A172 (cell line): ENCODE data around the gene GLE1. TPM values are rescaled to one million over a fixed set of nuclear protein-coding genes. Genes with fewer than 3 reads are reported as not detected.

Experiments used
- total RNA-seq: library from RNA; depleted of rRNA; stranded (reverse); fragments of >200 nt; shearing (Covaris generic); gene quantifications from 2 replicates; pipeline ENCODE4 v1.2.3, GENCODE V29; 2014; rRNA removed

The GLE1 gene
- total RNA-seq, 1 experiment from 2014 or later: 101 TPM

Other genes starting within 250 kb of the GLE1 start
- 118 and 155 TPM in 2 replicates for gene GOLGA2, start 228.7 kb upstream of the GLE1 start, total RNA-seq
- gene SWI5, start 228.4 kb upstream of the GLE1 start, total RNA-seq: 110 and 118 TPM in 2 replicates
- 28.8 and 30.5 TPM in 2 replicates for gene TRUB2, start 182.3 kb upstream of the GLE1 start, total RNA-seq
- gene COQ4, start 181.9 kb upstream of the GLE1 start, total RNA-seq: 68.4 and 70.0 TPM in 2 replicates
- gene SLC27A4, start 164.2 kb upstream of the GLE1 start, total RNA-seq: 50.1 and 51.6 TPM in 2 replicates
- gene URM1, start 133.3 kb upstream of the GLE1 start, total RNA-seq: 105 and 125 TPM in 2 replicates
- 60.3 and 64.0 TPM in 2 replicates for gene CERCAM, start 83.9 kb upstream of the GLE1 start, total RNA-seq
- gene ODF2, start 48.7 kb upstream of the GLE1 start, total RNA-seq: 44.7 and 55.7 TPM in 2 replicates
- gene SPTAN1, start 47.9 kb downstream of the GLE1 start, total RNA-seq: 411 and 440 TPM in 2 replicates
- 239 and 244 TPM in 2 replicates for gene DYNC2I2, start 152.1 kb downstream of the GLE1 start, total RNA-seq
- 1,187 and 1,647 TPM in 2 replicates for gene SET, start 184.5 kb downstream of the GLE1 start, total RNA-seq
- gene PKN3, start 197.8 kb downstream of the GLE1 start, total RNA-seq: 16.6 and 18.1 TPM in 2 replicates
- gene ZDHHC12, start 219.4 kb downstream of the GLE1 start, total RNA-seq: 153 and 193 TPM in 2 replicates